H1 (cell line): Measurements from ENCODE around the gene XPNPEP3.

Source experiments
- CEBPB ChIP-seq: IDR thresholded peaks from 2 replicates; pipeline ENCODE4 v1.6.1; 2012; ENCODE audit warnings: low read depth, low read length
- CTCF ChIP-seq, 3 experiments: IDR thresholded peaks; 1 replicate in 2 of 3; 2 replicates in 1 of 3; pipeline versions ENCODE4 v1.5.1 to v1.6.1; 2011; ENCODE audit warnings: low read length in 3 of 3, mild to moderate bottlenecking in 3 of 3, inconsistent platforms in 2 of 3, low read depth in 1 of 3, moderate library complexity in 1 of 3; ENCODE audit not compliant: insufficient read depth in 1 of 3; ENCODE audit errors: control extremely low read depth in 1 of 3
- GABPA ChIP-seq: IDR thresholded peaks from 2 replicates; pipeline ENCODE4 v1.6.1; 2011; ENCODE audit warnings: mild to moderate bottlenecking, low read length, moderate library complexity, borderline replicate concordance; ENCODE audit not compliant: insufficient read depth
- NRF1 ChIP-seq: IDR thresholded peaks from 2 replicates; pipeline ENCODE4 v1.6.1; 2011; ENCODE audit warnings: mild to moderate bottlenecking, low read depth, low read length, improper control_type of control experiment
- PHF8 ChIP-seq: fragments of 200-600 bp; sonication (generic); conservative IDR thresholded peaks from 2 replicates; pipeline ENCODE4 v1.7.1; 2012; ENCODE audit warnings: low read depth, mild to moderate bottlenecking, inconsistent platforms, low read length, moderate library complexity
- POLR2A ChIP-seq, 2 experiments: IDR thresholded peaks; 1 replicate in 1 of 2; 2 replicates in 1 of 2; pipeline ENCODE4 v1.6.1; 2011; ENCODE audit warnings: low read depth in 2 of 2, low read length in 2 of 2, mild to moderate bottlenecking in 2 of 2; ENCODE audit errors: control extremely low read depth in 1 of 2
- POLR2AphosphoS5 ChIP-seq: IDR thresholded peaks from 2 replicates; pipeline ENCODE4 v1.6.1; 2011; ENCODE audit warnings: low read depth, low read length
- SIX5 ChIP-seq: IDR thresholded peaks from 2 replicates; pipeline ENCODE4 v1.6.1; 2011; ENCODE audit warnings: mild to moderate bottlenecking, low read depth, low read length
- YY1 ChIP-seq: IDR thresholded peaks from 2 replicates; pipeline ENCODE4 v1.6.1; 2011; ENCODE audit warnings: low read depth, mild to moderate bottlenecking, low read length

- TF ChIP-seq CTCF (IDR thresholded peaks at IDR 0.05; ENCODE audit: control extremely low read depth in 1 of 3, insufficient read depth in 1 of 3, low read depth in 1 of 3, low read length in 3 of 3), result no peak
- no peak for TF ChIP-seq GABPA
- TF ChIP-seq PHF8, result no peak
- no peak for TF ChIP-seq SIX5
- TF ChIP-seq YY1, result no peak
- TF ChIP-seq NRF1, result no peak
- TF ChIP-seq POLR2AphosphoS5, result no peak
- no peak for TF ChIP-seq POLR2A (IDR thresholded peaks at IDR 0.05; ENCODE audit: control extremely low read depth in 1 of 2, low read depth in 2 of 2, low read length in 2 of 2)
- no peak for TF ChIP-seq CEBPB
These were observed 22.3 kb upstream of the XPNPEP3 start for GRCh38 chr22:40834619-40835018.
